Natural killer cell treated with Interleukin-12 subunit alpha and Interleukin-12 subunit beta and Interleukin-15 and Interleukin-18, amount 100 ng/mL, for 72 hours (primary cell): ENCODE results near the gene MT1B. TPM values are rescaled to one million over a fixed set of nuclear protein-coding genes. Genes with fewer than 3 reads are reported as not detected.
A peak's percentile ranks its signal among the peaks of the same experiment; 100 is the strongest.
"Not testable (repeated sequence)": the region's sequence is repeated elsewhere in the genome, so short reads cannot be mapped to it uniquely, and the experiment has no call there.

Experiments
- ATAC-seq, 2 donors: fragments of 150-1000 bp; cut with Tn5 transposase in 1 of 2; sonication (Bioruptor Pico), chemical (Tn5 transposase) in 1 of 2; 2 replicates each; pipeline ENCODE4 v1.10.0; 2021
- DNase-seq: peaks from one replicate; pipeline ENCODE4 v3.0.0; 2022; ENCODE audit warnings: low spot score
- H3K27ac Mint-ChIP-seq, 2 donors: 1 replicate in 1 of 2; 2 replicates in 1 of 2; pipeline ENCODE4 v1.8.0; 2022; ENCODE audit warnings: mixed read lengths in 2 of 2, mild to moderate bottlenecking in 1 of 2, moderate library complexity in 1 of 2
- H3K27me3 Mint-ChIP-seq, 2 donors: 1 replicate in 1 of 2; 2 replicates in 1 of 2; pipeline ENCODE4 v1.8.0; 2022; ENCODE audit warnings: mixed read lengths in 2 of 2
- H3K36me3 Mint-ChIP-seq: one replicate; pipeline ENCODE4 v1.8.0; 2022; ENCODE audit warnings: mixed read lengths
- H3K4me1 Mint-ChIP-seq, 2 donors: 1 replicate in 1 of 2; 2 replicates in 1 of 2; pipeline ENCODE4 v1.8.0; 2022; ENCODE audit warnings: low read depth in 2 of 2, mixed read lengths in 2 of 2, mild to moderate bottlenecking in 1 of 2
- H3K4me3 Mint-ChIP-seq: one replicate; pipeline ENCODE4 v1.8.0; 2022; ENCODE audit warnings: mixed read lengths
- H3K9me3 Mint-ChIP-seq: 2 replicates; pipeline ENCODE4 v1.8.0; 2022; ENCODE audit warnings: mixed read lengths
- total RNA-seq, 2 donors: library from RNA; stranded (reverse); gene quantifications; one replicate each; pipeline ENCODE4 v1.2.3, GENCODE V29; 2022

Gene MT1B
- total RNA-seq, 2 donors from 2014 or later: not detected

DNA sequence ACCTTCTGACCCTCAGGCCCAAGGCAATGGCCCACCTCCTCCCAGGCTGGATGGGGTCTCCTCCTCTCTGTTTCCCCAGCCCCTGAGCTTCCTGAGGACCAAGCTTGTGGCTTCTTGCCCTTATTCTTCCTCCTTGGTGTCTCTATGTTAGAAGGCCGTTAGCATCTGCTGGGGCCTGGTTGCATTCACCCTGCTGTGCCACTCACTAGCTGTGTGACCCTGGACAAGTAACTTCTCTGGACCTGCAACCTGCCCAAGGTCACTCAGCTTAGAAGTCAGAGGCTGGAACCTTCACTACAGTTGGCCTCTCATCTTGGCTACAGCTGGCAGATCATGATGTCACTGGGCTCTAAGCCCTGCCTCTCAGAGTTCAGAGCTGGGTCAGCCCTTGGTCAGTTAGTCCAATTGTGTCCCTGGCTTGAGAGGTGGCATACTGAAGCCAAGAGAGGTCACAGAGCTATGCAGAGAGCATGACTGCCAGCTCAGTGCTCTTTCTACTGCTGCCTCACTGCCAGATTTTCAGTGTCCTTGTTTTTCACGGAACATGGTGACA is 40.3 kb upstream of the MT1B start:
- peak overlapping the region; percentile 97 for H3K4me3 Mint-ChIP-seq
- H3K27me3 Mint-ChIP-seq: no peaks in the 10 kb centered on the region

DNA sequence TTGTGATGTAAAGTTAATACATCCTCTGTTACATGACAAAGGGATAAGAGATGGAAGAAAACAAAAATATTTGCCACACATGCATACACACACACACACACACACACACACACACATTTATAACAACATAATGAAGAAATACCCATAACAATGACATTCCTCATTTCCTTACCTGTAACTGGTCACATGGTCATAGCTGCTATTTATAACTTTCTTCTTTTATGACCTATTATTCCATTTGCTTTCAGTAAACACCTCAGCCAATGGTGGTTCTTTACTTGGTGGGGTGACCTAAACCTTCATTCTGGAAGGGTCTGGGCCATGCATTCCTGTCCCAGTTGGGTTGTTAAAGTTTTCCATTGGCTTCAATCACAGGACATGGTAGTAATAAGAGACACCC is 38.0 kb upstream of the MT1B start:
- Mint-ChIP-seq H3K27me3 (peaks cover 0 to 4% of the 10 kb centered on the region in 2 donors), H3K36me3 (peaks cover 4% of the 10 kb centered on the region), H3K4me3 (peak overlapping the region; percentile 71), H3K27ac (peak overlapping the region; percentile 93), H3K4me1 (peaks cover 51 to 56% of the 10 kb centered on the region in 2 donors), H3K9me3 (no peaks in the 10 kb centered on the region)
- DNase-seq (no peak), ATAC-seq (no peak)

More for the DNA sequence above, 40.3 kb upstream of the MT1B start:
- DNase-seq (no peak), ATAC-seq (no peak)
- Mint-ChIP-seq H3K9me3 (no peaks in the 10 kb centered on the region), H3K27ac (peak overlapping the region; percentile 89 to 97), H3K36me3 (peaks cover 4% of the 10 kb centered on the region), H3K4me1 (peaks cover 65% of the 10 kb centered on the region in 2 donors)

DNA sequence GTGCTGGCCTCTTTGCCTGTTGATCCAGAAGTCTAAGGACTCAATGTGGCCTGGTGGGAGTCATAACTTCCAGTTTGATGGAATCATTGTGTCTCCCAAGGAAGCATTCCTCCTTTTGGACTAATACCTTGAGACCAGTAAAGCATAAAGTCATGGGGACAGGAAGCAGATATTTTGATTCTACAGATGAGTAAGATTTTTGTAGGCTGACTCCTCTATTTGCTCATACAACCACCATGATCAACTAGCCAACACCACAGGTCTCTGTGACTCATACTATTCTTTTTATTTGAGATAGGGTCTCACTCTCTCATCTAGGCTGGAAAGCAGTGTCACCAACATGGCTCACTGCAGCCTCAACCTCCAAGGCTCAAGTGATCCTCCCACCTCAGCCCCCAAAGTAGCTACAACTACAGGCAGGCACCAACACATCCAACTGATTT is 37.1 kb upstream of the MT1B start:
- ATAC-seq (peak; percentile 9 to 79), DNase-seq (no peak)
- peaks cover 1 to 8% of the 10 kb centered on the region in 2 donors for H3K27me3 Mint-ChIP-seq
- peak overlapping the region; percentile 71 for H3K4me3 Mint-ChIP-seq
- no peaks in the 10 kb centered on the region for H3K9me3 Mint-ChIP-seq
- peak overlapping the region; percentile 93 for H3K27ac Mint-ChIP-seq
- no peaks in the 10 kb centered on the region for H3K36me3 Mint-ChIP-seq
- peaks cover 42 to 52% of the 10 kb centered on the region in 2 donors for H3K4me1 Mint-ChIP-seq

DNA sequence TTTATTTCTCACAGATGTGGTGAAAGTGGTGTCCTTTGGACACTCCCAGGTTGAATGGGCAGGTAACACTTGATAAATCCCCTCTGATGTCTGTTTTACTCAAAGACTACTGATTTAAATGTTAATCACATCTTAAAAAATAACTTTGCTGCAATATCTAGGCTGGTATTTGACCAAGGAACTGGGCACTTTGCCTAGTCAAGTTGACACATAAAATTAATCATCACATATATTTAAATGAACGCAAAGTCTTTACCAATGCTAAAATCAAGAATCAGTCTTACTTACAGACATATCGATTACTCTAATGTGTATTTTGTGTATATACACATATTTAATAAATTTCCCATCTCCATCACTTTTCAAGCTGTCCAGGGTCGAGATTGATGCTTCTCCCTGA is 36.3 kb upstream of the MT1B start:
- Mint-ChIP-seq H3K36me3 (no peaks in the 10 kb centered on the region), H3K27ac (peak overlapping the region; percentile 93), H3K4me3 (peak overlapping the region; percentile 30), H3K9me3 (no peaks in the 10 kb centered on the region), H3K27me3 (peaks cover 2 to 8% of the 10 kb centered on the region in 2 donors), H3K4me1 (peaks cover 36 to 47% of the 10 kb centered on the region in 2 donors)
- ATAC-seq (no peak), DNase-seq (no peak)

DNA sequence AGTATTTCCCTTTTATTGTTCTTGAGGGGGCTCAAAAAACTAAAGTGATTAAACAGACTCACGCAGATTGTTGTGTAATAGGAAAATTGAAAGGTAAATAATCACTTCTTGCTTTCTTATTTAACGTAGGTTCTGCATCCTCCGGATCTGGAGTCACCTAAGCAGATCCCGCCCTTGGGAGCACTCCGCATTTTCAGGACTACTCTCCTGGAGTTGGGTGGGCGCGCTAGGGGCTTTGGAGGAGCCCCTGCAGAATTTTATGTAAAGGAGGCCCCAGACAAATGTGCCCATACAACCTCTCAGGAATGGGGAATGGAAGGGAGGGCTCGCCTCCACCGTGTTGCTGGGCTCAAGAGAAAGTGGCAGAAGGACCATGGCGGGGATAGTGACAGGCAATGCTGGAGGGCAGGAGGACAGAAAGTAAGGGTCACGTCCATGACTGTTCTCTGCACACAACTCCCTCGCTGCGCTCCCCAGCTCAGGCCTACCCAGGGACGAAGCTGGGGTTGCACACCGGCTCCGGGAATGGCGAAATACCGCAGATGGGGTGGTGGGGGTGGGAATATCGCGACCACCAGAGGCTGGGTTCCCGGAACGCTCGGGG is 35.0 kb upstream of the MT1B start:
- DNase-seq (no peak), ATAC-seq (peak in 1 of 2 donors; percentile 12)
- Mint-ChIP-seq H3K4me3 (peak overlapping the region; percentile 61), H3K27ac (no peak overlapping the region), H3K36me3 (no peaks in the 10 kb centered on the region), H3K27me3 (peaks cover 2 to 8% of the 10 kb centered on the region in 2 donors), H3K4me1 (peaks cover 24 to 34% of the 10 kb centered on the region in 2 donors), H3K9me3 (no peaks in the 10 kb centered on the region)

DNA sequence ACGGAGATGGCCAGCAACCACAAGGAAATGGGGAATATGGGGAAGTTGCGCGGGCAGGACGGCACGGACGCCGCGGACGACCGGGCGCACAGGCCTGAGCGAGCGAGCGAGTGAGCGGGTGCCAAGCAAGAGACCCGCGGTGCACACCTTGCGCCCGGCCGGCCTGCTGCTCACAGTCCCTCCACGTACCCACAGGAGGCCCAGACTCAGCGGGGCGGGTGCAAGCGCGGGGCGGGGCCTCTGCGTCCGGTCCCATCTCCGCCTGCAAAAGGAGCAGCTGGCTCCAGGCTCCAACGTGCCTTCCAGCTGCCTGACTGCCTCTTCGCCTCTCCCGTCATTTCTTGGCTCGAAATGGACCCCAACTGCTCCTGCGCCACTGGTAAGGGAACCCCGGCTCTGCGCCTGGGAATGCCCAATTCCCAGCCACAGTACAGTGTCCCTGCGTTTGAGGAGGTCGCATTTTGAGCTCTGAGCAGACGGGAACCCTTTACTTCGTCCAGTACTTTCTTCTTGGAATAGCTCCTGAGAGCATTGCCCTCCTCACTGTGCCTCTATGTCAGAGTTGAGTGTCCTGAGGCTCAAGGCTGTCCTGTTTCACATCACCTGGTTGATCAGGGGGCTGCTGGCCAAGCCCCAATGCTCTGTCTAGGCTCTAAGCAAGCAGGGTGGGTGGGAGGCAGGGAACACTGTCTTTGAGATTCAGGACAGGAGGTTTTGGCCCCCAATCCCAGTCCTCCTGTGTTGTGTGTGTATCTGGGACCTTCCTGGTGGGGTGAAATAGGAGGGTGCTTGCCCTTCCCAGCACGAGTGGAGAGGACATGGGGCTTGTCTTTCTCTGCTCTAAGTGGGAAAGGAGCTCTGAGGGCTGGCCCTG is 34.2 kb upstream of the MT1B start:
- H3K27ac Mint-ChIP-seq: peak overlapping the region in 1 of 2 donors; percentile 64
- ATAC-seq: peak; percentile 76 to 95
- H3K36me3 Mint-ChIP-seq: no peaks in the 10 kb centered on the region
- peak; percentile 80 for DNase-seq
- H3K4me1 Mint-ChIP-seq: peaks cover 24 to 31% of the 10 kb centered on the region in 2 donors
- peak overlapping the region; percentile 61 for H3K4me3 Mint-ChIP-seq
- peaks cover 2 to 8% of the 10 kb centered on the region in 2 donors for H3K27me3 Mint-ChIP-seq
- no peaks in the 10 kb centered on the region for H3K9me3 Mint-ChIP-seq

DNA sequence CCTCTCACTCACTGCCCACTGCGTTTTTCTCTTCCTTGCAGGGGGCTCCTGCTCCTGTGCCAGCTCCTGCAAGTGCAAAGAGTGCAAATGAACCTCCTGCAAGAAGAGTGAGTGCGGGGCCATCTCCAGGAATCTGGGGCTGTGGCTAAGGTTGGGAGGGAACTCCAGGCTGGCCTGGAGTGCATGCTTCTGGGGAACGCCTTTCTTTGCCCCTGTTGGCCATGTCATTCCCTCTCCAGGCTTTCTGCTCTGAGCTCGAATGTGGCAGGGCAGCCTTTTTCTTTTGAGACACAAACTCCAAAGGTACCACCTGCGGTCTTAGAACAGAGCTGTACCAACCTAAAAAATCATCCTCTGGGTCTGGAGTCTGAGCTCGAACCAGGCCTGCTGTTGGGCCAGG is 33.5 kb upstream of the MT1B start:
- DNase-seq: no peak
- peaks cover 24 to 30% of the 10 kb centered on the region in 2 donors for H3K4me1 Mint-ChIP-seq
- no peak overlapping the region for H3K27ac Mint-ChIP-seq
- no peaks in the 10 kb centered on the region for H3K36me3 Mint-ChIP-seq
- H3K9me3 Mint-ChIP-seq: no peaks in the 10 kb centered on the region
- ATAC-seq: no peak
- H3K27me3 Mint-ChIP-seq: peaks cover 2 to 8% of the 10 kb centered on the region in 2 donors
- no peak overlapping the region for H3K4me3 Mint-ChIP-seq

DNA sequence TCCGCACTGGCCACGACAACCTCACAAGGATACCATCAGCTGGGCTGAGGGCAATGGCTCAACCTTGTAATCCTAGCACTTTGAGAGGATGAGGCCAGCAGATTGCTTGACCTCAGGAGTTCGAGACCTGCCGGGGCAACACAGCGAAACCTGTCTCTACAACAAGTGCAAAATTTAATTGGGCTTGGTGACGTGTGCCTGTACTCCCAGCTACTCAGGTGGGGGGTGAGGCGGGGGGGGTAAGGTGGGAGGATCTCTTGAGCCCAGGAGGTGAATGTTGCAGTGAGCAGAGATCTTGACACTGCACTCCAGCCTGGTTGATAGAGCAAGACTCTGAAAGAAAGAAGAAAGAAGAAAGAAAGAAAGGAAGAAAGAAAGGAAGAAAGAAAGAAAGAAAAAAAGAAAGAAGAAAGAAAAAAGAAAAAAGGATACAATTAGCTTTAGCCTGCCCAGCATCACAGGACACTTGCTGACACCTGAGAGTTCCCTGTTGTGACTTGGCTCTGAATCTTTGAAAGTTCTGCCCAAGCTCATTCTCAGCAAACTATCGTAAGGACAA is 31.3 kb upstream of the MT1B start:
- Mint-ChIP-seq H3K4me3 (no peak overlapping the region), H3K4me1 (peaks cover 14% of the 10 kb centered on the region in 2 donors), H3K27me3 (peaks cover 9 to 15% of the 10 kb centered on the region in 2 donors), H3K9me3 (no peaks in the 10 kb centered on the region), H3K27ac (no peak overlapping the region), H3K36me3 (no peaks in the 10 kb centered on the region)
- no peak for ATAC-seq
- no peak for DNase-seq

DNA sequence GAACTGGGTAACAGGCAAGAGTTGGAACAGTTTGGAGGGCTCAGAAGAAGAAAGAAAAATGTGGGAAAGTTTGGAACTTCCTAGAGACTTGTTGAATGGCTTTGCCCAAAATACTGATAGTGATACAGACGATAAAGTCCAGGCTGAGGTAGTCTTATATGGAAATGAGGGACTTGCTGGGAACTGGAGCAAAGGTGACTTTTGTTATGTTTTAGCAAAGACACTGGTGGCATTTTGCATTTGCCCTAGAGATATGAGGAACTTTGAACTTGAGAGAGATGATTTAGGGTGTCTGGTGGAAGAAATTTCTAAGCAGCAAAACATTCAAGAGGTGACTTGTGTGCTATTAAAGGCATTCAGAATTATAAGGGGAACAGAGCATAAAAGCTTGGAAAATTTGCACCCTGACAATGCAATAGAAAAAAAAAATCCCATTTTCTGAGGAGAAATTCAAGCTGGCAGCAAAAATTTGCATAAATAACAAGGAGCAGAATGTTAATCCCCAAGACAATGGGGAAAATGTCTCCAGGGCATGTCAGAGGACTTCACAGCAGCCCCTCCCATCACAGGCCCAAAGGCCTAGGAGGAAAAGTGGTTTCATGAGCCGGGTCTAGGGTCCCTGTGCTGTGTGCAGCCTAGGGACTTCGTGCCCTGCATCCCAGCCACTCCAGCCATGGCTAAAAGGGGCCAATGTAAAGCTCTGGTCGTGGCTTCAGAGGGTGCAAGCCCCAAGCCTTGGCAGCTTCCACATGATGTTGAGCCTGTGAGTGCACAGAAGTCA is 29.8 kb upstream of the MT1B start:
- ATAC-seq, H3K9me3 Mint-ChIP-seq, H3K4me3 Mint-ChIP-seq, H3K36me3 Mint-ChIP-seq, DNase-seq: not testable (repeated sequence)
- Mint-ChIP-seq H3K4me1 (peaks cover 10 to 19% of the 10 kb centered on the region in 2 donors), H3K27me3 (peaks cover 9 to 15% of the 10 kb centered on the region in 2 donors), H3K27ac (peak overlapping the region in 1 of 2 donors; percentile 20)

DNA sequence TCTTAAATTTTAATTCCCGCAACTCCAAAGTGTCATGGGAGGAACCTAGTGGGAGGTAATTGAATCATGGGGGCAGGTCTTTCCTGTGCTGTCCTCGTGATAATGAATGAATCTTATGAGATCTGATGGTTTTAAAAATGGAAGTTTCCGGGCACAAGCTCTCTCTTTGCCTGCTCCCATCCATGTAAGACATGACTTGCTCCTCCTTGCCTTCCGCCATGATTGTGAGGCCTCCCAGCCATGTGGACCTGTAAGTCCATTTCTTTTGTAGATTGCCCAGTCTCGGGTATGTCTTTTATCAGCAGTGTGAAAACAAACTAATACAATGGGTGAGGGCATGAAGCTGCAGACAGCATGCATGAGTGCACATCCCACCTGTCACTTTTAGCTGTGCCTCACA is 28.5 kb upstream of the MT1B start:
- H3K27ac Mint-ChIP-seq, H3K9me3 Mint-ChIP-seq, H3K36me3 Mint-ChIP-seq, H3K4me3 Mint-ChIP-seq, ATAC-seq, DNase-seq: not testable (repeated sequence)
- Mint-ChIP-seq H3K27me3 (peaks cover 9 to 15% of the 10 kb centered on the region in 2 donors), H3K4me1 (peaks cover 7 to 15% of the 10 kb centered on the region in 2 donors)

DNA sequence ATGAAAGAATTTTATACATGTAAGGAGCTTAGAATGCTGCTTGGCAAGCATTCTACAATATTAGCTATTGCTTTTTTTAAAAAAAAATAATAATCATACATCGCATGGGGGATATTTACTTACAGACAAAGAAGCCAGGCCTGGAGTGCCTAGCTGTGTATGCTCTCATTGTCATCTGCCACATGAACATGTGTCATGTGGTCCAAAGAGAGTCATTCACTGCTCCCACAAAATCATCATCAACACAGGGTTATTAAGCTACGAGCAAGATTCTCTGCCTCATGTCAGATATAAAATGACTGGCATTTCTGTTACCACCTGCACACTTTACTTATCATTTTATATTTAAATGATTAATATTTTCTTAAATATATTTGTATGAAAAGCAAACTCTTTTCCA is 28.0 kb upstream of the MT1B start:
- Mint-ChIP-seq H3K27me3 (peaks cover 9 to 15% of the 10 kb centered on the region in 2 donors), H3K27ac (no peak overlapping the region), H3K4me1 (peaks cover 8 to 15% of the 10 kb centered on the region in 2 donors), H3K36me3 (no peaks in the 10 kb centered on the region), H3K9me3 (no peaks in the 10 kb centered on the region), H3K4me3 (no peak overlapping the region)
- ATAC-seq (no peak), DNase-seq (no peak)

DNA sequence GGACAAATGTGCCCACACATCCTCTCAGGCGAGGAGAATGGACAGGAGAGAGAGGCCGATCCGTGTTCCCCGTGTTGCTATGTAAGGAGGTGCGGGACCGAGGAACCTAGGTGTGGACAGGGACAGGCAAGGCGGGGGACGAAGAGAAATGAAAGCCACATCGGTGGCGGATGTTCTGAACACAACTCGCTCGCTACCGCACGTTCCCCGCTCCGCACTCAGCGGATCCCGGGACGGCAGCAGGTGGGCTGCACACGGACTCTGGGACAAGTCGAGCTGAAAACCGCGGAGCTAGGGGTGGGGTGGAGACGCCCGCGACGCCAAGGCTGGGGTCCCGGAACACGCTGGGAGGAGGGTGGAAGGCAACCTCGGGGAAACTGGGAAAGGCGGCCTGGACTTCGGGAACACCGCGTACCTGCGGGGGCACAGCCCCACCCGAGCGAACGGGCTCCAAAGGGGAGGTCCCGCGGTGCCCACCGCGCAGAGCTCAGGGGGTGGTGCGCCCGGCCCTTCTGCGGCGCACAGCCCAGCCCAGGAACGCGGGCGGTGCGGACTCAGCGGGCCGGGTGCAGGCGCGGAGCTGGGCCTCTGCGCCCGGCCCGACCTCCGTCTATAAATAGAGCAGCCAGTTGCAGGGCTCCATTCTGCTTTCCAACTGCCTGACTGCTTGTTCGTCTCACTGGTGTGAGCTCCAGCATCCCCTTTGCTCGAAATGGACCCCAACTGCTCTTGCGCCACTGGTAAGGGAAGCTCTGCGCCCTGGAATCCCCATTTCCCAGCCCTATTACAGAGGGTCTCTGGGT is 26.3 kb upstream of the MT1B start, which contains the start of gene MT1E:
TSS of gene MT1E (plus strand) at position 642 of the 803 bp plus-strand sequence. CDS start at position 713, 71 bp downstream.
- DNase-seq (peak; percentile 80), ATAC-seq (peak; percentile 96 to 97)
- peaks cover 10 to 19% of the 10 kb centered on the region in 2 donors for H3K4me1 Mint-ChIP-seq
- H3K27me3 Mint-ChIP-seq: peaks cover 7 to 16% of the 10 kb centered on the region in 2 donors
- no peaks in the 10 kb centered on the region for H3K9me3 Mint-ChIP-seq
- H3K4me3 Mint-ChIP-seq: peak within 1 kb of the TSS; percentile 90
- H3K27ac Mint-ChIP-seq: peak within 1 kb of the TSS; percentile 65 to 86
- H3K36me3 Mint-ChIP-seq: no peaks in the 10 kb centered on the region
